Right ventricle myocardium superior (tissue), 1 donor: ENCODE results near the gene TRAF2. TPM values are rescaled to one million over a fixed set of nuclear protein-coding genes. Genes with fewer than 3 reads are reported as not detected.

Source experiments
- ATAC-seq: fragments of 200-7000 bp; cut with Tn5 transposase; one replicate; pipeline ENCODE4 v1.9.1; 2020; ENCODE audit warnings: mild to moderate bottlenecking; ENCODE audit not compliant: poor library complexity
- DNase-seq: peaks from one replicate; pipeline ENCODE4 v3.0.0-alpha.2; 2020
- intact Hi-C: fragments of 100-400 bp; cut with DNase I; formaldehyde crosslinking; loops from one replicate; pipeline ENCODE4 v1.11.2; 2022
- total RNA-seq: library from RNA; stranded (reverse); fragmentation: NEBNext Ultra II Directional; extraction: Animal tissue kit (Norgen Biotek cat#: 25700); gene quantifications from one replicate; pipeline ENCODE4 v1.2.1, GENCODE V29; 2021
- donor health status: DM: no; HTN: yes; CAD: no; lungs with severe emphysema.

TRAF2 gene
- total RNA-seq, 1 donor from 2014 or later, result 9.1 TPM

DNA sequence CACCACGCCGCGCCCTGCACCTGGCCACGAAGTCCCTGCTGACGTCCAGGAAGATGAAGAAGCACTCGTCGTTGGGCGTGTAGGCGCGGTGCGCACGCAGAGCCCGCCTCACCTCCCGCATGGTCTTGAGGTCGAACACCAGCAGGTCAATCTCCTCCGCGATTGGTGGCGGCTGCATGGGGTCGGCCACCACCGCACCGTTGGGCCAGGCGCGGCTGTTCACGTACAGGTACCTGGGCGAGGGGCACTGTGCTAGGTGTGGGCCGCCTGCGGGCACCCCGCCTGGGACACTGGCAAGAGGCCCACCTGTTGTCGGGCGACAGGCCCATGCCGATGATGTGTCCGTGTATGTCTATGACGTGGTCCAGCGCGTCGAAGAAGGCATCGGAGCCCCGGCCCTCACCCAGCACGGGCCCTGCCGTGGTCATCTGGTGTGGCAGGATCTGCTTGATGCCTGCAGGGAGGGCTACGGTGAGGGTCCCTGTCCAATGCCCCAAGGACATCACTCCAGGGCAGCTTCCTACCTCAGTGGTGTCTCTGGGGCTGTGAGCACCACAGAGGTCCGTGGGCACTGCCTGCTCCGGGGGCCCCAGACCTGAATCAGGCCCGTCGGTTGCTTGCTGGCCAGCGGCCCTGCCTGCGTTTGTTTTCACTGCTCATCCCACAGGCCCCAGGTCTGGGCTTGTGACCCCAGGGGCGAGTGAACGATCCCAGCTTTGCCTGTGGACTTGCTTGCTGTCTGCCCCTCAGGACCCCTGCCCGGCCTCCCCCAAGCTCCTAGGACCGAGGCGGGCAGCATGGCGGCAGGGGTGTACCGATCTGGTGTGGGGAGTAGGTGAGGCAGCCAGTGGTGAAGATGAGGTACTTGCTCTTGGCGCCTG, 55.2 kb downstream of the TRAF2 start:
- DNase-seq (peak; percentile 54), ATAC-seq (no peak)
- intact Hi-C loops, result loop anchor here (5.0 kb wide), 1 partner anchor 94 kb away; the partner anchor contains the start of gene PHPT1

DNA sequence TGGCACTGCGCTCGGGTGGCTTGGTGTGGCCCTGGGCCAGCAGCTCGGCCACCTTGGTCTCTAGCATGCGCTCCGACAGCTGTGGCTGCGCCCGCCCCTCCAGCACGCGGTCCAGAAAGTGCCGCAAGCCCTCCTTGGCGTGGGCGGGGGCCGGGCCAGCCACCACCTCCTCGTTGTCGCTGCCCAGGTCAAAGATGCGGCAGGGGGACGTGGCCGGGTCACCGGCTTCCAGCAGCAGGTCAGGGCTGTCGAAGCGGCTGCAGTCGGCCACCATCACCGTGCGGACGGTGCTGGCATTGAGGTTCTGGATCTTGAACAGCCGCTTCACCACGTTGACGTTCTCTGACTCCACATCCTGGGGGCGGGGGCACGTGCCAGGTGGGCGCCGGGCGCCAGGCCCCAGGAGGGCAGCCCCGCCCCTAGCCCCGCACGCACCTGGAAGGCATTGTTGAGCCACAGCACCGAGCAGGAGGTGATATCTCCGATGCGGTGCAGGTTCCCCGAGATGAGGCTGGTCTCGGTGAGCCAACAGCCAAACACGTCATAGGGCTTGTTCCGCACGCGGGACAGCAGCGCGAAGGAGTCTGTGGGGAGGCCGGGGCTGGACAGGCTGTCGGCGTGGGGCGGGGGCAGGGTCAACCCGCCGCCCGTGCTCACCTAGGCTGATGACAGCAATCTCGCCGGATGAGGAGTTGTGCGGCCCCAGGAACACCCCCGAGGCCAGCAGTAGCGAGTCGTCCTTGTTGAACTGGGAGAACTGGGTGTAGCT, 56.0 kb downstream of the TRAF2 start:
- ATAC-seq (no peak), DNase-seq (peak; percentile 43)
- intact Hi-C loops, result loop anchor here (5.0 kb wide), 1 partner anchor 95 kb away; the partner anchor contains the start of gene PHPT1

DNA sequence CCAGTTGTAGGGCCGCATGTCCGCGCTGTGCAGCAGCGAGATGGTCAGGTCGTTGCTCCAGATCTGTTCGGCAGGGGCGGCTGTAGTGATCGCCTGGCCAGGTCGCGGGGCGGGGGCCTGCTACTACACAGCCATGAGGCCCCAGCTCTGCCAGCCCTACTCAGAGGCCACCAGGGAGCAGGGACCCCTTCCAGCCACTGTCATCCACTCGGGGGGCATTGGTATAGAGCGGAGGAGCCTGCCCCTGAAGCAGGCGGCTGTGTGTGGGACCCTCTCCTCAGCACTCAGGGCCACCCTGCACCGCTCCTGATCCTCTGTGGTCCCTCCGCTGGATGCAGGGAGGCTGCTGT, 56.5 kb downstream of the TRAF2 start:
- DNase-seq, result peak; percentile 47
- no peak for ATAC-seq
- intact Hi-C loops, result loop anchor here (5.0 kb wide), 1 partner anchor 96 kb away; the partner anchor contains the start of gene PHPT1

DNA sequence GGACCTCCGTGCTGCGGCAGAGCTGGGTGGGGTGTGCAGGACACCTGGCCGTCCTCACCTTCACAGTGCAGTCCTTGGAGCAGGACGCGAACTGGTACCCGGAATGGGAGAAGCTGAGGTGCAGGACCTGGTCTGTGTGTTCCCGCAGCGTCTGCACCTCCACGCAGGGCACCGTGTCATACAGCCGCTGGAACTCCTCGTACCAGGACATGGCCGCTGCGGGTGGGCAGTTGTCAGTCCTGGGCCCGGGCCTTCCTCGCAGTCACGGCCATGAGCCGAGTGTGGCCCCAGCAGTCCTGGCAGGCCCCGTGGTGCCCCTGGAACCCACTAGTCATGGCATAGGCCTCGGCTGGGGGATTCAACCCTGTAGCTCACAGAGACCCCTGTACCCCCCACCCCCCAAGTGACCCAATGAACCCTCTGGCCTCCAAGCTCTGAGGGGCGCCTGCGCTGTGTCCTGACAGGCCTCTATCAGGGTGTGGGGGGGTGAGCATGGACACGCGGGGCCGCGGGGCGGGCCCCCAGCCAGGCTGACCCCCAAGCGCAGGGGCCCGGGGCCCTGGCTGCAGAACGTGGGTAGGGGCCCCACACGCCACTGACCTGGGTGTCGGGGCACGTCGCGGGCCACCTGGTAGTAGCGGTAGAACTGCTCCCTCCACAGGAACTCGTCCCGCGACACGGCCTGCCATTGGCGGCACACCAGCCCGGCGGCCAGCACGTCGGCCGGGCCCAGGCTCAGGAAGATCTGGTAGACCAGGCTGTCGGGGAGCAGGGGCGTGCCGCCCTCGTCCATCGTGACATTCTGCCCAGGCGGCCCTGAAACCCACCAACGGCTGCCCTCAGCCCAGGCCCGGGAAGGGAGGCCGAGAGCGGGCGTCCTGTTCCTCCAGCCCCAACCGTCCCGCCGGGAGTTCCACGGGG, 57.2 kb downstream of the TRAF2 start:
- DNase-seq (no peak), ATAC-seq (no peak)
- intact Hi-C loops, result loop anchor here (5.0 kb wide), 1 partner anchor 96 kb away; the partner anchor contains the start of gene PHPT1

DNA sequence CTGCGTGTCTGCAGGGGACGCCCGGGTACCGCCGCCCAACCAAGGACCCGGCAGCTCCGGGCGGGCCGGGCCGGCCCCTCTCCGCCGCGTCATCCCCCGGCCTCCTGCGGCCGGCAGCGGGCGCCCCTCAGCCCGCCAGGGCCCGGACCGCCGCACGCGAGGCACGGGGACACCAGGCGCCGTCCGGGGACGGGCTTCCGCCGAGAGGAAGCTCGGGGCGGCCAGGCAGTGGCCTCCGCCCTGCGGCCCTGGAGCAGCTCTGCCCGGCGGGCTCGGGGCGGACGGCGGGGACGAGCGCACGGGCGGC, 57.8 kb downstream of the TRAF2 start:
- intact Hi-C loops, result loop anchor here (5.0 kb wide), 1 partner anchor 97 kb away; the partner anchor contains the start of gene PHPT1
- DNase-seq, result no peak
- ATAC-seq, result peak; percentile 20

DNA sequence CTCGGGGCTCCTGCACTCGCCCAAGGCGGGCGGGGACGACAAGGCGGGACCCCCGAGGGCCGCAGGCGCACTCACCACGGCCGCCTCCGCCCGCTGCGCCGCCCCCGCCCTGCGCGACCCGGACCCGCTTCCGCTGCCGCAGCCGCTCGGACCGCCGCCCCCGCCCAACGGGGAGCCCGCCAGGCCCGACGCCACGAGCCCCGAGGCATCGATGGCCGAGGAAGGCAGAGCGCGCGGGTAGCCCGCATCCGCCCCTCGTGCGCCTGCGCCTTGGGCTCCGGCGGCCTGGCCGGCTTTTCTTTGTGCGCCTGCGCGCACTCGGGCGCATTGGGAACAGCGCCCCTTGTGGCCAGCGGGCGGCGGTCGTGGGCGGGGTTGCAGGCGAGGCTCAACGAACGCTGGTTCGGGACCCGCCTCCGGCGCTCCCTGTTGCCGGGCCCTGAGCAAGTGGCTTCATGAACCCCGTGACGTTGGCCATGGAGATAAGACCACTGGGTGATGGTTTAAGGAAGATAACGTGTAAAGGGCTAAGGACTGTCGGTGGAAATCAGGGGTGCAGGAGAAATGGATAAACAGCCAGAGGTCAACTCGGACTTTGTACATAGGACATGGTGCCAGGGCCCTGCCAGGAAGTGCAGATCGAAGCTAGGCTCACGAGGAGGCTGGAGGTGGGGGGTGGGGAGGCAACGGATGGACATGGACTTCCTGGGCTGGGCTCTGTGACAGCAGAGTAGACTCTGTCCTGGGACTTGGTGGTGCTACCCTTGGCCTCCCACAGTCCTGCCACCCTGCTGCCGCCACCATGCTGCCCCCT, 58.4 kb downstream of the TRAF2 start, which contains the start of the genes C8G and FBXW5:
Gene C8G (plus strand): TSS at position 725 of the 814 bp plus-strand sequence. CDS start 78 bp downstream, at position 803.
Gene FBXW5 (minus strand): TSS at position 220 of the 814 bp plus-strand sequence. CDS start 655 bp downstream, outside the sequence.
- DNase-seq (peak; percentile 97), ATAC-seq (peak; percentile 77)
- intact Hi-C loops, result loop anchor here (5.0 kb wide), 1 partner anchor 97 kb away; the partner anchor contains the start of gene PHPT1

DNA sequence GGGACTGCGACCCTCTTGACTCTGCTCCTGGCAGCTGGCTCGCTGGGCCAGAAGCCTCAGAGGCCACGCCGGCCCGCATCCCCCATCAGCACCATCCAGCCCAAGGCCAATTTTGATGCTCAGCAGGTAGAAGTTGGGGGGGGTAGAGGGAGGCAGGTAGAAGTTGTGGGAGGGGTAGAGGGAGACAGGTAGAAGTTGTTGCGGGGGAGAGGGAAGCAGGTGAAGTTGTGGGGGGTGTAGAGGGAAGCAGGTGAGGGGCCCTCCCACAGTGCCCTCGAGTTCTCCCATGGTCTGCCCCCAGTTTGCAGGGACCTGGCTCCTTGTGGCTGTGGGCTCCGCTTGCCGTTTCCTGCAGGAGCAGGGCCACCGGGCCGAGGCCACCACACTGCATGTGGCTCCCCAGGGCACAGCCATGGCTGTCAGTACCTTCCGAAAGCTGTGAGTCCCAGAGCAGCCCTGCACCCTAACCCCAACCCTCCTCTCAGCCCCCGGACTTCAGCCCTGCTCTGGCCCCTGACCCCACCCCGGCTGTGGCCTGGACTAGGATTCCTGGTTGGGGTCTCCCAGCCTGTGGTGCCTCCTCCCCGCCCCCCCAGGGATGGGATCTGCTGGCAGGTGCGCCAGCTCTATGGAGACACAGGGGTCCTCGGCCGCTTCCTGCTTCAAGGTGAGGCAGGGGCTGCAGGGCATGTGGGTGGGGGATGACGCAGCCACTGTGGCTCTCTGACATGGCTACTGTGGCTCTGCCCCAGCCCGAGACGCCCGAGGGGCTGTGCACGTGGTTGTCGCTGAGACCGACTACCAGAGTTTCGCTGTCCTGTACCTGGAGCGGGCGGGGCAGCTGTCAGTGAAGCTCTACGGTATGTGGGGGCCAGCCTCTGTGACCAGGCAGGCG, 59.3 kb downstream of the TRAF2 start:
- DNase-seq, result peak; percentile 45
- ATAC-seq, result no peak
- intact Hi-C loops, result loop anchor here (2.0 kb wide), 1 partner anchor 89 kb away; no protein-coding TSS in a partner anchor

DNA sequence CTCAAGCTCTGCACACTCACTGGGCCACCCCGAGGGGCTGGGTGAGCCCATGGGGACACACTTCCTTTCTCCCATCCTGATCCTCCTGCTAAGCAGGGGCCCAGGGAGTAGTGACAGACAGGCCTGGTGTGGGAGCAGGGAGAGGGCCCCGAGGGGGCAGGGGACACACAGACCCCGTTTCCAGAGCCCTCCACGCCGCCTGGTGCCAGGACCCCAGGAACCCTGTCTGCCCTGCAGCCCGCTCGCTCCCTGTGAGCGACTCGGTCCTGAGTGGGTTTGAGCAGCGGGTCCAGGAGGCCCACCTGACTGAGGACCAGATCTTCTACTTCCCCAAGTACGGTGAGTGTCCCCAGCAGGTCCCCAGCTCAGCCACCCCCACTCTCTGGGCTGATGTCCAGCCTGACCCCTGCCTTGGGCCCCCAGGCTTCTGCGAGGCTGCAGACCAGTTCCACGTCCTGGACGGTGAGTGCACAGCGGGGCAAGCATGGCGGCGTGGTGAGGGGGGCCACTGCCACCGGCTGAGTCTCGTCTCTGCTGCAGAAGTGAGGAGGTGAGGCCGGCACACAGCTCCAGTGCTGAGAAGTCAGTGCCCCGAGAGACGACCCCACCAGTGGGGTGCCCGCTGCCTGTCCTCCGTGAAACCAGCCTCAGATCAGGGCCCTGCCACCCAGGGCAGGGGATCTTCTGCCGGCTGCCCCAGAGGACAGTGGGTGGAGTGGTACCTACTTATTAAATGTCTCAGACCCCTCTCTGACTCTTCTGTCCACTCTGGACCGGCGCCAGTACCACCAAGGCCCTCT, 60.1 kb downstream of the TRAF2 start:
- DNase-seq (peak; percentile 45), ATAC-seq (no peak)
- intact Hi-C loops, result loop anchor here (2.0 kb wide), 1 partner anchor 88 kb away; no protein-coding TSS in a partner anchor

DNA sequence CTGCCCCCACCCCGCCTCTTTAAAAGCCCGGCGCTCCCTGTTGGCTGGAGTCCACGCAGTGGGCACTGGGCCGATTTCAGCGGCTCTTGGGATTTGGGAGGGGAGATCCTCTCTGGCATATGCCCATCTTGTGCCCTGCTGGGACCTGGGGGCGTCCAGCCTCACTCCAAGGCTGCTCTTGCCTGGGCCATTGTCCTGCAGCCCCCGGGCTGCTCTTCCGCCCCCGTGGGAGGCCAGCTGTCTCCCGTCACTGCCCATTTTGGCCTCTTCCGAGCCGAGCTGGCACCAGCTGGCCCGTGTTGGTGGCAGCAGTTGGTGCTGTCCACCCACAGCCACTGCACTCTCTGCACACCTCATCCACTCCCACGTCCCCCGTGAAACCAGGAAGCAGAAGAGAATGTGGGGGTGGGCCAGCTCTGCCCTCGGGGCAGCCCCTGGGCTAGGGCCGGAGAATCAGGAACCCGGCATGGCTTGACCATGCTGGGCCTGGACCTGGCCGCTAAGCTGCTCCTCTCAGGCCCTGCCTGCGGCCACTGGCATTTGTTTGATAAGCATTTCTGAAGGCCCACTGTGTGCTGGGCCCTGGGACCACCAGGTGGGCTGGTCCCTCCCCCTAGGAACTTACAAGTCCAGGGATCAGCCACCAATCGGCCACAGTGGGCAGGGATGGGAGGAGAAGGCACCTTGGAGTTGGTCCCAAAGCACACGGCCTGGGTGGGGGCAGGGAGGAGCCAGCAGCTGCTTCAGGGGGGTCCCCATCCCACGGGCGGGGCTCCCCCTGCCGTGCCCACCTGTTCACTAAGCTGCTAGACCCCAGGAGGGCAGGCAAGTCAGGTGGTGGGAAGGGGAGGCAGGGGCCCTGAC, 60.9 kb downstream of the TRAF2 start:
- intact Hi-C loops, result loop anchor here (2.0 kb wide), 1 partner anchor 88 kb away; no protein-coding TSS in a partner anchor
- ATAC-seq (no peak), DNase-seq (peak; percentile 40)

DNA sequence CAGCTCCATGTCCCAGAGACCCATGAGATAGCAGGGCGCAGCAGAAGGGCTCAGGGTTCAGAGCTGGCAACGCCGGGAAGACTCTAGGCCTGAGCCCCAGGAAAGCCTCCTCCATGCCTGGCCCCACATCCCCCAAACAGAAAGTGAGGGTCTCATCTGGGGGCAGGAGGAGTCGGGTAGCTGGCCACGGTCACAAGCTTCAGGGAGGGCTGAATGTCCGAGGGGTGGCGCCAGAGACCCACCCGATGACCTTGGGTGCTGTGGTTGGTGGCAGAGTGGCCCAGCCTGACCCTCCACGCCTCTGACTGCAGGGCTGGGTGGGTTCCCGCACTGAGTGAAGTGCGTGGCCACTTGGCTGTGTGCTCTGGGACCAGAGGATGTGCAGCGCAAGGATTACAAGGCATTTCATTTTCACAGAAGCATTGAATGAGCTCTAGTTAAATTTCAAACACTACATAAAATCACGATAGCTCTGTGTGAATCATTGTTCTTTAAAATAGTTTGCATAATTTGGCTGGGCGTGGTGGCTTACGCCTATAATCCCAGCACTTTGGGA, 61.7 kb downstream of the TRAF2 start:
- DNase-seq (peak; percentile 84), ATAC-seq (peak; percentile 13)
- intact Hi-C loops, result loop anchor here (2.0 kb wide), 2 partner anchors 29 to 87 kb away; partner anchors contain the start of gene PTGDS

DNA sequence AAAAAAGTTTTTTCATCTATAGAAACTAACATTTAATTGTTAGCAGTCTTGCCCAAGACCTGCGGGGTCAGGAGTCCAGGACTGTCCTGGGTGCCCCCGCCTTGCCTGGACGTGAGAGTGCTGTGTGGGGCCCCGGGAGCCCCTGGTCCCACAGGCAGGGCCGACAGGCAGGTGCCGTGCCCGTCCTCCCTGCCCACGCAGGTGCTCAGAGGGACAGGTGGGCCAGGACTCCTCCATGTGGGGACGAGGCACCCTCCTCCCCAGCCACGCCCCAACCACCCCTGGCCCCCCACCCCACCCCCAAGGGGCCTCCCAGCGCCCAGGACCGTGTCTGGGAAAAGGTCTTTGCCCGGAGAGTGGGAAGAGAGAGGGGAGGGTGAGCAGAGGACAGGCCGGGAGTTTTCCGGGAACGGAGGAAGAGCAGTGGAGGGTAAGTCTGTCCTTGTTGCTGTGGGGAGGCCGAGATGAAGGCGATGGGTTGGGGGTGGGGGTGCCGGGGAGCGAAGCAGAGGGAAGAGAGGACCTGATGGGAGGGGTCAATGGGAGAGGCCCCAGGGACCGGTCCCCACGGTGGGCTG, 63.0 kb downstream of the TRAF2 start:
- ATAC-seq, result peak; percentile 1
- intact Hi-C loops, result loop anchor here (2.0 kb wide), 1 partner anchor 27 kb away; the partner anchor contains the start of gene PTGDS
- DNase-seq, result peak; percentile 42

DNA sequence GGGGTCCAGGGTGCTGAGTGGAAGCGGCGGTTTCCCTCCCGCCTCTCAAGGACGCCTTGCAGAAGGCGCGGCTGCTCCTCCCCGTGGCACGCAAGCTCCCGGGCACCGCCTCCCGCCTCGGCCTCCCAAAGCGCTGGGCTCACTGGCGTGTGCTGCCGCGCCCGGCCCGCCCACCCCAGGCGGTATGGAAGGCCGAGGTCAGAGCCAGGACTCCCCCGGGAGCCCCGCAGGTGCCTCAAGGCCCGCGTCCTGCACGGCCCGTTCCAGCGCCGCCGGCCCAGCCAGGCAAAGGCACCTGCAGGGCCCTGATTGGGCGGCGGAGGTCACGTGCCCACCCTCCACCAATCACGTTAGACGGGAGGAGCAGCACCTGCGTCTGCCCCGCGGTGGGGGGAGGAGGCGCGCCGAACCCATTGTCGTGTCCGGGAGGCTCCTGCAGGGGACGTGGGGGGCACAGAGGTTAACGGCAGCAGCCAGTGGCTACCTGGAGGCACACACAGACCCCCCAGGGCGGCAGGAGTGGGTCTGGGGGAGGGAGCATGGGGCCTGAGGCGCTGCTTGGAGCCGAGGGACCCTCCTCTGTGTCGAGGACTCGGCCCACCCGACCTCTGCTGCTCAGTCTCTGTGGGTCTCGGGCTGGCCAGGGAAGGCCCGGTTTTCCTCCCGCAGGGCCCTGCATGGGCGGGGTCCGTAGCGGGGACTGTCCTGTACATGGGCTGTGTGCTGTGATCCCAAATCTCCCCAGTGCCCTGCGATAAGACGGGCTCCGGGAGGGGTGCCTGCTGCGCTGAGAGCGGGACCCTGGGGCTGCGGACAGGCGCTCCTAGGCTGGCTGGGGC, 63.7 kb downstream of the TRAF2 start:
- intact Hi-C loops, result loop anchor here (2.0 kb wide), 1 partner anchor 27 kb away; the partner anchor contains the start of gene PTGDS
- DNase-seq (peak; percentile 98), ATAC-seq (peak; percentile 90)
